Measurements from ENCODE around the gene CYBRD1.
"Not testable (repeated sequence)": the region's sequence is repeated elsewhere in the genome, so short reads cannot be mapped to it uniquely, and the experiment has no call there.

Gene CYBRD1

DNA sequence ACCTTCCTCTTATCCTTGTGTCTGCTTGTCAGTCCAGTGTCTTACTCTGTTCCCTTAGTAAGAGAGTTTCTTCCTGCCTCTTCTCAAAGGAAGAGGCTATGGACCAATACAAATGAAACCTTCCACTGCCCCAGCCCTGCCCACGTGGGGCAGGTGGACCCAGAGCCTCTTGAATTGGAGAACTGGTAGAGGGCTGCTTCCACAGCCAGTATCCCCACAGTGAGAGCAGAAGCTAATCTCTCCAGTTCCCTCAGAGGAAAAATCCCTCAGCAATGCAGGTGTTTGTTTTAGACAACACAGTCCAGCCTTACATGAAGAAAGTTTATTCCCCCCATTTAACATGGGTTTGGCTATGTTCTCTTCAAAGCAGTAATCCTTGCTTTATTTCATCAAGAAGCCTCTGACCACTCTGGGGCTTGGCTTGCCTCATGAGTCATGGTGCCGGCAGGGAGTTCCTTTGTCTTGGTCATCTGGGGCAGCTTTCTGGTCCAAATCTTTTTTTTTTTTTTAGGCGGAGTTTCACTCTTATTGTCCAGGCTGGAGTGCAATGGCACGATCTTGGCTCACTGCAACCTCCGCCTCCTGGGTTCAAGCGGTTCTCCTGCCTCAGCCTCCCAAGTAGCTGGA is 6.5 kb upstream of the CYBRD1 start:
- no peak for DNase-seq

GRCh38 chr2:171516793-171517192 is 5.5 kb upstream of the CYBRD1 start:
- no peak for DNase-seq

DNA sequence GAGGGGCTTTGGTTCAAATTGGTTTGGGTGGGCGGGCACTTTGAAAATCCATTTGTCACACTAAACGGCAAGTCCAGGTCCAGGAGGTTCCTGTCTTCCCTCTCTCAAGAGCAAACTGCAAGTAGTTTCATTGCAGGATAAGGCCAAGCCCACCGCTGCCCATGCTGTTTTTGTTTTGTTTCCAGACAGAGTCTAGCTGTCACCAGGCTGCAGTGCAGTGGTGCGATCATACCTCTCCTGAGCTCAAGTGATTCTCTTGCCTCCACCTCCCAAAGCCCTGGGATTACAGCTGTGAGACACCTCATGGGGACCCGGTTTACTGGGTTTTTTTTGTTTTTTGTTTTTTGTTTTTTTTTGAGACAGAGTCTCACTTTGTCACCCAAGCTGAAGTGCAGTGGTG is 1.8 kb upstream of the CYBRD1 start:
- no peak for DNase-seq

- no peak for DNase-seq
Observed at GRCh38 chr2:171521361-171522051, 768 bp upstream of the CYBRD1 start.

GRCh38 chr2:171522788-171523087 is 464 bp downstream of the CYBRD1 start:
- DNase-seq, result peak in 28 of 56 donors; percentile 15 to 64 (median 42)

- peak; percentile 19 to 92 (median 72) for DNase-seq
Observed at GRCh38 chr2:171523088-171524017, 1.1 kb downstream of the CYBRD1 start.

DNA sequence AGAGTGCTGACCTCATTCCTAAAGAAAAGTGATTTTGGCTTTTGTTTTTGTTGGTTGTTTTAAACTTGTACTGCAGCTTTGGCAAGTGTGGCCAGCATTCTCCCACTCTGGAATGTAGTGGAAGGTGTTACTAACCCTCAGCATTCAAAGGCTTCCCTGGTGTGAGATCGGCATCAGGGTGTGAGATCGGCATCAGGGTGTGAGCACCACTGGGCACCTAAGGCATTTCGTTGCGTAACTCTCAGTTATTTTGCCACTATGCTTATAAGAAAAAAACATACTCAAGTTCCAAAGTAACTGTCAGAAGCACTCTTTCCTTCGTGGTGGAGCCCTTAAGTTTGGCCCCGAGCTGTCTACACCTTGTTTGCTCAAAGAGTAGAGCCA is 1.7 kb downstream of the CYBRD1 start:
- DNase-seq, result peak in 4 of 56 donors; percentile 18 to 49 (median 40)

- no peak for DNase-seq
Observed at GRCh38 chr2:171529914-171530313, 7.6 kb downstream of the CYBRD1 start.

DNA sequence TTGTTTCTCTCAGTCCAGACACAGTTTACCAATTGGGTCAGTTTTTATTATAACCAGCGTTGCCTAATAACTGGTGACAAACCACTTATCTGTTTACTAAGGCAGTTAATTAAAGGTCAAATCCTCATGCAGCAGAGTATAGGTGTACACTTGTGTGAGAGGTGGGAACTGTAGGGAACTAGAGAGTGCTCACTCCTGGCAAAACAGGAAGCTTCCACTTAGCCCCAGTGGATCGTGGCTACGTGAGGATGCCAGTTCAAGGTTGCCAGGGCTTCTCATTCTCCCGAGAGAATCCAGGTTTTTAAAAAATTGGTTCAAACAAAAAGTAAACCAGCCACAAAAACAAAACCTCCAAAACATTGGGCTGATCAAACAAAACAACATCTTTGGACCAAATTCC is 8.1 kb downstream of the CYBRD1 start:
- no peak for DNase-seq

GRCh38 chr2:171530859-171531258 is 8.6 kb downstream of the CYBRD1 start:
- DNase-seq, result not testable (repeated sequence)

DNA sequence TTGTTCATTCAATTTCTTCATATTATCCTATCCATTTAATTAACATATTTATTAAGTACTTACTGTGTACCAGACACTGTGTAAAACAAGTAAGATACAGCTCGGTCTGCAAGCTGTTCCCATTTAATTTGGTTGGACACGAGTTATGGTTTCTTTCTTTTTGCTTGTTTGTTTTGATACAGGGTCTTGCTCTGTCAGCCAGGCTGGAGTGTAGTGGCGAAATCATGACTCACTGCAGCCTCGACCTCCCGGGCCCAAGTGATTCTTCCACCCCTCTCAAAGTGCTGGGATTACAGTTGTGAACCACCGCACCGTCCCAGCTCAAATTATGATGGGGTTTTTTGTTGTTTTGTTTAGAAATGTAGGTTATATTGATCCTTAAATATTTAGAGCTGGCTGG is 9.0 kb downstream of the CYBRD1 start:
- peak in 2 of 56 donors; percentile 2 to 6 for DNase-seq

DNA sequence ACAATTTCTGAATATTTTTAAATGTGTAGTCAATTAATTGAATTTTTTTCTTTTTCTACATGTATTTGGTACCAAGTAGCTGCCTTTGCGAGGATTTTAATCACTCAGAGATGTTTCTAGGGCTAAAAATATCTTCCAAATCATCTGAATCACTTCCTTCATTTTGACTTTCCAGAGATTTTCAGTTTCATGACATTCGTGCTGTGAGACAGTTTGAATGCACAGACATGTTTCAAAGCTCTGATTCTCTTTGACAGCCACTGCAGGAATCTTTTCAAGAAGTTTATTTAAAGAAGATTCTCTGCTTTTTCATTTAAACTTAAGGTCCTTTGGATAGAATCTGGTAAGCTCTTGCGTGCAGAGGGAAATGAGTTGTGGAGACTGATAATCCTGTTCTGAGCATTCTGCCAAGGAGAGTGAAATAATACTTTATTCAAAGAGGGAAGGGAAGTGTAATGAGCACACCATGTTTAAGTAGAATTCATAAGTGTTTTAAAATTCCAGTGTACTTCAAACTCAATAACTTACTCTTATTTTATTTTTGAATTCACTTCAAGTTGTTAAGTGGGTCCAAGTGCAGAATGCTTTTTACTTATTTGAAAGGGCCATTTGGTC is 9.7 kb downstream of the CYBRD1 start:
- no peak for DNase-seq

DNA sequence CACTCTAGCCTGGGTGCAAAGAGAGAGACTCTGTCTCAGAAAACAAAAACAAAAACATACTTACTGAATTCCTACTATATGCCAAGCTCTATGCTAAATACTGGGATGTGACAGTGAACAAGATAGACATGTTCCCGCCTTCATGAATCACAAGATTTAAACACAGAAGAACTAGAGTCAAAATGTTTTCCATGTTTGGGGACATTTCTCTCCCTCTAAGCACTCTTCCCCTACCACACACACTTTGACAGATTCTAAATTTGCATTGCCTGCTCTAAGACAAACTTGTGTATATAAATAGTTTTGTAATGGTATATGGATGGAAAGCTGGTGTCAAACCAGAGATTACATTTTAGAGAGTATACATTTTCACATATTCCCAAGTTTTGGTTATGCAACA is 11.1 kb downstream of the CYBRD1 start:
- no peak for DNase-seq

DNA sequence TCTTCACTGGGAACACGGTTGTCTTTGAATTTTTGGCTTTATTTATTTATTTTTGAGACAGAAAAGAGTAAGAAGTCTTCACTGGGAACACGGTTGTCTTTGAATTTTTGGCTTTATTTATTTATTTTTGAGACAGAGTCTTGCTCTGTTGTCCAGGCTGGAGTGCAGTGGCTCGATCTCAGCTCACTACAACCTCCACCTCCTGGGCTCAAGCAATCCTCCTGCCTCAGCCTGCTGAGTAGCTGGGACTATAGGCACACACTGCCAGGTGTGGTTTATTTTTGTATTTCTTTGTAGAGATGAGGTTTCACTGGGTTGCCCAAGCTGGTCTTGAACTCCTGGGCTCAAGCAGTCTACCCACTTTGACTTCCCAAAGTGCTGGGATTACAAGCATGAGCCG is 13.3 kb downstream of the CYBRD1 start:
- DNase-seq, result not testable (repeated sequence)

GRCh38 chr2:171540437-171540836 is 18.2 kb downstream of the CYBRD1 start:
- no peak for DNase-seq

- DNase-seq, result no peak
Observed at GRCh38 chr2:171541202-171541887, 19.1 kb downstream of the CYBRD1 start.

DNA sequence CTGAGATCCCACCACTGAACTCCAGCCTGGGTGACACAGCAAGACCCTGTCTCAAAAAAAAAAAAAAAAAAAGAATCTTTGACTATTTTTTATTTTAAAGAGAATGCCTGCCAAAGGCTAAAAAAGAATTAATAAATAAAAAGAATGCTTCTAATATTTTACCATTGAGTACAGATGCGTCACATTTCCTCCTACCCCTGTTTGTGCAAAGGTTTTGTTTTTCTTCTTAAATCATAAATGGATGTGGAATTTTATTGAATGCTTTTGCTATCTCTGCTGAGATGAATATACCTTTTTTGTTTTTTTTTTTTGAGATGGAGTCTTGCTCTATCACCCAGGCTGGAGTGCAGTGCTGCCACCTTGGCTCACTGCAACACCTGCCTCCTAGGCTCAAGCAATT is 22.8 kb downstream of the CYBRD1 start:
- DNase-seq, result no peak

DNA sequence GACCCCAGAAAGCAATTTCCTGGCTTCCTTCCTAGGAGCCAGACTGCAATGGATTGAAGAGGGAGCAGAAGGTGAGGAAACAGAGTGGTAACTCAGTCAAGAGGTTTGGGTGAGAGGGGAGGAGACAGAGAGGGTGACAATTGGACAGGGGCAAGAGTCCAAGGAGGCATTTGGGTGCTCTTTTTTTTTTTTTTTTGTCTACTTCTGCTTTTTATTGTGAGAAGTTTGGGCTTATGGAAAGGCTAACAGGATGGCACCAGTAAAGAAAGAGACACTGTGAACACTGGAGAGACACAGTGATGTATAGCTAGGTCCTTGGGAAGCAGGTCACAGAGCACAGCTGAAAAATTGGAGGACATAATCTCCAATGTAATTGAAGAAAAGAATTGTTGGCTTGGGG is 25.0 kb downstream of the CYBRD1 start:
- DNase-seq, result no peak

DNA sequence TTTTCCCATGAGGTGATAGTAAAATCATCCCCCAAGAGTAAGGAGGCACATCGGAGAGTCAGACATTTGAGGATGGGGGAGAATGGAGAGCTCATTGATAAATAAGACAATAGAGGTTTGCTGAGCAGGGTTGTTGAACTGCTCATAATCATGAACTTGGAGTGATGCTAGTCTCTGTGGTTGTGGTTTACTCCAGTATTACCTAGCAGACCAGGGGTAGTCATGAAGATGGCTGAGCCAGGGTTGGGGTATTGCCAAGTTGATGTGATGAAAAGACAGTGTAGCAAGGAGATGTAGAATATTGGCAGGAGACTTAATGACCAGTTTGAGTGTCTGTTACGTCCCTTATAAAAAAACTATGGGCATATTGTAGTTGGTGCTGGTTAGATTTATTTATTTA is 25.4 kb downstream of the CYBRD1 start:
- DNase-seq, result no peak

DNA sequence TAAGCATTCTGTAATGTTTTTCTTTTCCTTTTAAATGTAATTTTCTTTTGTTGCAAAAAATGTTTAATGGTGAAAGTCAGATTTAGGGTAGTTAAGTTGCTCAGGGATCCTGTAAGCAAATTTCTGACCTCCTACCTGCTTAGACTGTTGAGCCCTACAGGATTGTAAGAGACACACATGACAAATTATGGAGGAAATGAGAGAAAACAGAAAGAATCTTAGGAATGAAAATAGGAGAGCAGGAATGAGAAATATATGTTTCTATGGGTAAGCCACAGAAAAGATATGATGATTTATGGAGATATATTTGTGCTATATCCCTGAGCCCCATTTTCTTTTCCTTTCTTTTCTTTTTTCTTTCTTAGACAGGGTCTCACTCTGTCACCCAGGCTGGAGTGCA is 28.3 kb downstream of the CYBRD1 start:
- DNase-seq, result no peak

DNA sequence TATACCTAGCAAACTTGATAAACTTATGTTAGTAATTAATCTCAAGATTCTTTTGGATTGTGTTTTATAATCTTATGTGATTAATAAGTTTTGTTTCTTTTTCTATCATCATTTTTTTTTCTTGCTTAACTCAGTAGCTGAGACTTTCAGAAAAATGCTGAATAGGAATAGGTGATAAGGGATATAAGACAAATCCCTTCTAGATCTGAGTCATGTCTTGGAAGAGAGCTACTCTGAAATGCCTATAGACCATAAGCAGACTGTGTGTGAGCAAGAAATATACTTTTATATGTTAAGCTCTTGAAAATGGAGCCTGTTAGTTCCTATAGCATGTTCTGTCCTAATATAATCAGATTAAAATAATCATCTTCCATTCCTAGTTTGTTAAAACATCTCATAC is 29.6 kb downstream of the CYBRD1 start:
- DNase-seq, result no peak
